Epithelial cell of proximal tubule (primary cell): ENCODE measurements around the gene PPFIA2. TPM values are rescaled to one million over a fixed set of nuclear protein-coding genes. Genes with fewer than 3 reads are reported as not detected.
A peak's percentile ranks its signal among the peaks of the same experiment; 100 is the strongest.

Experiments used
- DNase-seq: peaks from one replicate; pipeline ENCODE4 v3.0.0-alpha.2; 2011; ENCODE audit warnings: low read depth
- H3K4me3 ChIP-seq: 2 replicates; pipeline ENCODE4 v1.5.1; 2011; ENCODE audit warnings: low read depth, mild to moderate bottlenecking, low read length
- total RNA-seq: library from RNA; depleted of rRNA; stranded (reverse); fragments of >200 nt; gene quantifications from 2 replicates; pipeline ENCODE4 v1.2.3, GENCODE V29; 2015
- TF ChIP-seq, protein P1 (sequence below): conservative IDR thresholded peaks from 2 replicates; pipeline ENCODE4 v1.5.1; 2012; ENCODE audit warnings: low read depth, mild to moderate bottlenecking, low read length

The PPFIA2 gene
- total RNA-seq, 1 donor from 2014 or later: 0.06 TPM

DNA sequence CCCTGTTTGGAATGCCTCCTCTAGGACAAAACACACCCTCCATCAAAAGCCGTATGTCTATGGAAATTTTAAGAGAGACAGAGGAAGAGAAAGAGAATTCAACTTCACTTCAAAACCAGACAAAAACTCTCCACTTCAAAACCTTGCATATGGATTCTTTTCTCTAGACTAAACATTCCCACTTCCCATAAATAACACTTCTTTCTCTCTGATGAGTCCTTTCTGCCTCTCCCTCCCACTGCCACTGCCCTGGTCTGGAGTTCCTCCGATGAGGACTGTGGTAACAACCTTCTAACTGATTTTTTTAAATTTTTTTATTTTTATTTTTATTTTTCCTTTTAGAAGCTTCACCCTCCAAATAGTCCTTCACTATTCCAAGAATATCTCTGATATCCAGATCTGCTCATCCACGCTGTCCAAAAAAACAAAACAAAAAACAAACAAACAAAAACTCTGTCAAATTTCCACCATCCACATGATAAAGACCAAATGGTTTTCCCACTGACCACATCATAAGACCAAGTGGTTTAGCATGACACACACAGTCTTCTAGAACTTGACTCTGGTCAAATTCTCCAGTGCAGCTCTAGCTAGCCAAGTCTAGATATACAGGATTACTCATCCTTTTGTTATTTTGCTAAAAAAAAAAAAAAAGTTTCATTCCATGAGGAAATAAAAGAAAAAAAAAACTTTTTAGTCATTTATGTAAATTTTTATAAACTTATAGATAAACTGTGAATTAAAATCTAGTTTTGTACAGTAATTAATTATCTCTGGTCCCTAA is 256.0 kb downstream of the PPFIA2 start:
- H3K4me3 ChIP-seq: no peak overlapping the region
- peak; percentile 48 for DNase-seq
- TF ChIP-seq, protein P1, sequence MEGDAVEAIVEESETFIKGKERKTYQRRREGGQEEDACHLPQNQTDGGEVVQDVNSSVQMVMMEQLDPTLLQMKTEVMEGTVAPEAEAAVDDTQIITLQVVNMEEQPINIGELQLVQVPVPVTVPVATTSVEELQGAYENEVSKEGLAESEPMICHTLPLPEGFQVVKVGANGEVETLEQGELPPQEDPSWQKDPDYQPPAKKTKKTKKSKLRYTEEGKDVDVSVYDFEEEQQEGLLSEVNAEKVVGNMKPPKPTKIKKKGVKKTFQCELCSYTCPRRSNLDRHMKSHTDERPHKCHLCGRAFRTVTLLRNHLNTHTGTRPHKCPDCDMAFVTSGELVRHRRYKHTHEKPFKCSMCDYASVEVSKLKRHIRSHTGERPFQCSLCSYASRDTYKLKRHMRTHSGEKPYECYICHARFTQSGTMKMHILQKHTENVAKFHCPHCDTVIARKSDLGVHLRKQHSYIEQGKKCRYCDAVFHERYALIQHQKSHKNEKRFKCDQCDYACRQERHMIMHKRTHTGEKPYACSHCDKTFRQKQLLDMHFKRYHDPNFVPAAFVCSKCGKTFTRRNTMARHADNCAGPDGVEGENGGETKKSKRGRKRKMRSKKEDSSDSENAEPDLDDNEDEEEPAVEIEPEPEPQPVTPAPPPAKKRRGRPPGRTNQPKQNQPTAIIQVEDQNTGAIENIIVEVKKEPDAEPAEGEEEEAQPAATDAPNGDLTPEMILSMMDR: no peak

DNA sequence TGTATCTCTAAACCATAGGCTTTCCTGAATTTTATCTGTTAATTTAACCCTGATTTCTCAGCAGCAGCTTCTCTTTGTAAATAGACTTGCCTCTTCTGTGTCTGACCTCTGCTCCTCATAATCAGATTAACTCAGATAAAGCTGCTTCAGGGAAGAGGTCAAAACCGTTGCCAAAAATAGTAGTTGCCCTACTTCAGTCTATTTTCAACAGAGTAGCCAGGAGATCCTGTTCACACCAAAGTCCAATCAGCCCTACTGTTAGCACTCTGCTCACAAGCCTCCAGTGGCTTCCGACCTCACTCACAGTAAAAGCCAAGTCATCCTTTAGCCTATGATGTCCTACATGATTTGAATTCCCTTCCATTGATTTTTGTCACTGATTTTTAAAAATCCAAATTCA is 258.4 kb downstream of the PPFIA2 start:
- TF ChIP-seq, protein P1: no peak
- DNase-seq: no peak
- H3K4me3 ChIP-seq: no peak overlapping the region

DNA sequence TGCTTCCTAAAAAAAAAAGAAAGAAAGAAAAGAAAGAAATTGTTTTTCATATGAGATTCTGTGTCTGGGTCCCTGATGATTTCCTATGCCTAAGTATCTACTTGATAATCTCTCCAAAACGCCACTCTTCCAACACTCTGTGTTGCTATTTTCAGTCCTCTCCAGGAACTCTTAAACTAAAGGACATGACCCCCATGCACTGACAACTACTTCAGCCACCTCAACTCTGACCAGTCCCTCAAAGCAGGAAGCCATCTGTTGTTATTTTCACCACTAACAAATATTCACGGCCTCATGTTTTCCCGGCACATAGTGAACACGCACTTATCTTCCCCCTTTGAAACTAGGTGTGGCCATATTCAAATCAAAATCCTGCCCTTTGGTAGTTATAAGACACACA is 259.3 kb downstream of the PPFIA2 start:
- no peak for DNase-seq
- TF ChIP-seq, protein P1: no peak
- H3K4me3 ChIP-seq: no peak overlapping the region

DNA sequence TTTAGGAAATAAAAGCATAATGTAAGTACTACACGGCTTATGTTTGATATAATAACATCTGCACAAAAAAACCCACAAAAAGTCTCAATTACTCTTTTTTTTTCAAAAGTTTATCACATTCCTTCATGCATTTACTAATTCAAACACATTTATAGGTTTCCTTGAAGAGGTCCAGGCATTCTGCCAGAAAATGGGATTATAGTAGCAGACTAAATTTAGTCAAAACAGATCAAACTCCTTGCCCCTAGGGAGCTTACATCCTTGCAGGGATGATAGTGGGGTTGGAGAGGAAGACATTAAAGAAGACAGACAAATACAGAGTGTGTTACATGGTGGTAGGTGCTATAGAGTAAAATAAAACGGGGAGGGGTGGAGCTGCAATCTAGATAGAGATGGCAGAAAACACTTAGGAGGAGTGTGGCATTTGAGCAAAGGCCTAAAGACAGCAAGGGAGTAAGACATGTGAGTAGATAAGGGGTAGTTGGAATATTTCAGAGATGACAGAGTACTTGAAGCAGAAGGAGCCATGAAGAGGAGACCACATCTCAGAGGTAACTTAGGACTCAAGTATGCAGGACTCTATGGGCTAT is 266.9 kb downstream of the PPFIA2 start:
- no peak for DNase-seq
- TF ChIP-seq, protein P1: no peak
- H3K4me3 ChIP-seq: no peak overlapping the region

DNA sequence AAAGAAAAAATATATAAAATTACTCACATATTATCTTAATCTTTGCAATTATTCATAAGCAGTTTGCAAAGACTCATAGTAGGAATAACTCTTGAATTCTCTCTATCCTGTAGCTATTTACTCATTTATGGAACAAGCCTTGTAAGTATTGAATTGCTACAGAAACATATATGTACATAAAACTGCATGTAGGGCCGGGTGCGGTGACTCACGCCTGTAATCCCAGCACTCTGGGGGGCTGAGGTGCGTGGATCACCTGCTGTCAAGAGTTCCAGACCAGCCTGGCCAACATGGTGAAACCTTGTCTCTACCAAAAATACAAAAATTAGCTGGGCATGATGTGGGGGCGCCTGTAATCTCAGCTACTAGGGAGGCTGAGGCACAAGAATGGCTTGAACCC is 286.2 kb downstream of the PPFIA2 start:
- no peak for DNase-seq
- TF ChIP-seq, protein P1: no peak
- no peak overlapping the region for H3K4me3 ChIP-seq

DNA sequence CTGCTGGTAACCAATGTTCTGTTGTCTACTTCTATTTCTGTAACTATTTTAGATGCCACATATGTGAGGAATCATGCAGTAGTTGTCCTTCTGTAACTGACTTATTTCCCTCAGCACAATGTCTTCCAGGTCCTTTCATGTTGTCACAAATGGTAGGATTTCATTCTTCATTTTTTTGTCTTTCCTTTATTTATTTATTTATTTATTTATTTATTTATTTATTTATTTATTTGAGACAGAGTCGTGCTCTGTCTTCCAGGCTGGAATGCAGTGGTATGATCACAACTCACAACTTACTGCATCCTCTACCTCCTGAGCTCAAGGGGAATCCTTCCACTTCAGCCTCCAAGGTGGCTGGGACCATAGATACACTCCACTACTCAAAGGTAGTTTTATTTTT is 288.2 kb downstream of the PPFIA2 start:
- no peak overlapping the region for H3K4me3 ChIP-seq
- no peak for DNase-seq
- TF ChIP-seq, protein P1: no peak

DNA sequence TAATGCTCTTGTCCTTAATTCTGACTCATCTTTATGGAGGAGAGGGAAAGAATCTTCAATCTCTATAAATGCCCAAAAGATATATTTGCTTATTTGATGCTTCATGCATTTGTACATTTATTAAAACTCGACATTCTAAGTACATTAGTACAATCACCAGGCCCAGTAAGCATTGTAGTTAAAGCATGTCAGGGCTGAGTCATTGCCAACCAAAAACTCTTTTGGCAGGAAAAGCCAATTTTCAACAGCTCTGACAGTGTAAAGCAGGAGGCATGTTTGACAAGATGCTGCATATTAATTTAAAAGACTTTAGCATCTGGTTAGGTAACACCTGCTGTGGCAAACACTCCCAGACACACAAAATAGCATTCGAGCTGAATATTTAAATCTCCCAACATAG is 290.9 kb downstream of the PPFIA2 start:
- no peak overlapping the region for H3K4me3 ChIP-seq
- DNase-seq: no peak
- TF ChIP-seq, protein P1: no peak
